Measurements from ENCODE around the gene YRDC. TPM values are rescaled to one million over a fixed set of nuclear protein-coding genes. Genes with fewer than 3 reads are reported as not detected.
A peak's percentile ranks its signal among the peaks of the same experiment; 100 is the strongest.

The YRDC gene
- total and polyA plus RNA-seq, 2 of the 13 experiments (the other 11 are each of a cell fraction or from before 2014, with no cell fraction given) = 27.5 to 29.2 TPM

DNA sequence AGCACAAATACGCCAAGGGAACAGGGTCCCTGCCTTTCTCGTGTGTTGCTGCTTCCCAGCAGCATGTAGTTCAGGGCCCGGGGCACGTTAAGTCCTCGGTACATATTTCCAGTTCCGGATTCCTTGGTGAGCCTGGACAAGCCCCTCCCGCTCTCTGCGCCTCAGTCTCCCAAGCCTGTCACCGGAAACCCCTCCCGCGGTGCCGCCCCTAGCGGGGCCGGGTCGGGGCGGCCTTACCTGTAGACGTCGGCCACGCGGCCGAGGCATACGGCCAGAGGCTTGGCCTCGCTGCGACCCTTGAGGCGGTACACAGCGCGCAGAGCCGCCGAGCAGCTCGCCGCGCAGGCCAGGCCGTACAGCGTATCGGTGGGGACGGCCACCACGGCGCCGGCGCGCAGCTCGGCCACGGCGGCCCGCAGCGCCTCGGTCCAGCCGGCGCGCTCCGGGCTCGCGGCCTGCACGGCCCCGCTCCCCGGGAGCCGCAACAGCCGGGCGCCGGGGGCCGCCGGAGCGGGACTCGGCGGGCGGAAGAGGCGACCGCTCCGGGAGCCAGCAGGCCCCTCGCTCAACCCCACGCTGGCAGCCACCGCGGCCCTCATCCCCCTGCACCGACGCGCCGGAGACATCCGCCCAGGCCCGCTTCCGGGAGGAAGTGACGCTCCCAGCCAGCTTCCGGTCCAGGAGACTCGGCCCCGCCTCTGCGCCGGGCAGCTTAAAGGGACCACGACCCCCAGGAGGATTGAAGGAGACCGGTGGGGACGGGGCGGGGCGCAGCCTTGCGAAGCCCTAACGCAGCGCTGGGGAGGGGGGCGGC lies at the start of gene YRDC, which contains the start of gene C1orf122 (continued):
- TF ChIP-seq, protein P1, sequence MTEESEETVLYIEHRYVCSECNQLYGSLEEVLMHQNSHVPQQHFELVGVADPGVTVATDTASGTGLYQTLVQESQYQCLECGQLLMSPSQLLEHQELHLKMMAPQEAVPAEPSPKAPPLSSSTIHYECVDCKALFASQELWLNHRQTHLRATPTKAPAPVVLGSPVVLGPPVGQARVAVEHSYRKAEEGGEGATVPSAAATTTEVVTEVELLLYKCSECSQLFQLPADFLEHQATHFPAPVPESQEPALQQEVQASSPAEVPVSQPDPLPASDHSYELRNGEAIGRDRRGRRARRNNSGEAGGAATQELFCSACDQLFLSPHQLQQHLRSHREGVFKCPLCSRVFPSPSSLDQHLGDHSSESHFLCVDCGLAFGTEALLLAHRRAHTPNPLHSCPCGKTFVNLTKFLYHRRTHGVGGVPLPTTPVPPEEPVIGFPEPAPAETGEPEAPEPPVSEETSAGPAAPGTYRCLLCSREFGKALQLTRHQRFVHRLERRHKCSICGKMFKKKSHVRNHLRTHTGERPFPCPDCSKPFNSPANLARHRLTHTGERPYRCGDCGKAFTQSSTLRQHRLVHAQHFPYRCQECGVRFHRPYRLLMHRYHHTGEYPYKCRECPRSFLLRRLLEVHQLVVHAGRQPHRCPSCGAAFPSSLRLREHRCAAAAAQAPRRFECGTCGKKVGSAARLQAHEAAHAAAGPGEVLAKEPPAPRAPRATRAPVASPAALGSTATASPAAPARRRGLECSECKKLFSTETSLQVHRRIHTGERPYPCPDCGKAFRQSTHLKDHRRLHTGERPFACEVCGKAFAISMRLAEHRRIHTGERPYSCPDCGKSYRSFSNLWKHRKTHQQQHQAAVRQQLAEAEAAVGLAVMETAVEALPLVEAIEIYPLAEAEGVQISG (CRISPR knock-in tag; IDR thresholded peaks at IDR 0.05) = peak; percentile 88
- TF ChIP-seq, protein P2, sequence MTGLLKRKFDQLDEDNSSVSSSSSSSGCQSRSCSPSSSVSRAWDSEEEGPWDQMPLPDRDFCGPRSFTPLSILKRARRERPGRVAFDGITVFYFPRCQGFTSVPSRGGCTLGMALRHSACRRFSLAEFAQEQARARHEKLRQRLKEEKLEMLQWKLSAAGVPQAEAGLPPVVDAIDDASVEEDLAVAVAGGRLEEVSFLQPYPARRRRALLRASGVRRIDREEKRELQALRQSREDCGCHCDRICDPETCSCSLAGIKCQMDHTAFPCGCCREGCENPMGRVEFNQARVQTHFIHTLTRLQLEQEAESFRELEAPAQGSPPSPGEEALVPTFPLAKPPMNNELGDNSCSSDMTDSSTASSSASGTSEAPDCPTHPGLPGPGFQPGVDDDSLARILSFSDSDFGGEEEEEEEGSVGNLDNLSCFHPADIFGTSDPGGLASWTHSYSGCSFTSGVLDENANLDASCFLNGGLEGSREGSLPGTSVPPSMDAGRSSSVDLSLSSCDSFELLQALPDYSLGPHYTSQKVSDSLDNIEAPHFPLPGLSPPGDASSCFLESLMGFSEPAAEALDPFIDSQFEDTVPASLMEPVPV (CRISPR knock-in tag; IDR thresholded peaks at IDR 0.05) = no peak
- no peak for TF ChIP-seq BHLHE40 (IDR thresholded peaks at IDR 0.05; ENCODE audit: low read length)
- no peak for TF ChIP-seq KDM5B (CRISPR knock-in tag; IDR thresholded peaks at IDR 0.05; ENCODE audit: borderline replicate concordance)
- TF ChIP-seq, protein P3, sequence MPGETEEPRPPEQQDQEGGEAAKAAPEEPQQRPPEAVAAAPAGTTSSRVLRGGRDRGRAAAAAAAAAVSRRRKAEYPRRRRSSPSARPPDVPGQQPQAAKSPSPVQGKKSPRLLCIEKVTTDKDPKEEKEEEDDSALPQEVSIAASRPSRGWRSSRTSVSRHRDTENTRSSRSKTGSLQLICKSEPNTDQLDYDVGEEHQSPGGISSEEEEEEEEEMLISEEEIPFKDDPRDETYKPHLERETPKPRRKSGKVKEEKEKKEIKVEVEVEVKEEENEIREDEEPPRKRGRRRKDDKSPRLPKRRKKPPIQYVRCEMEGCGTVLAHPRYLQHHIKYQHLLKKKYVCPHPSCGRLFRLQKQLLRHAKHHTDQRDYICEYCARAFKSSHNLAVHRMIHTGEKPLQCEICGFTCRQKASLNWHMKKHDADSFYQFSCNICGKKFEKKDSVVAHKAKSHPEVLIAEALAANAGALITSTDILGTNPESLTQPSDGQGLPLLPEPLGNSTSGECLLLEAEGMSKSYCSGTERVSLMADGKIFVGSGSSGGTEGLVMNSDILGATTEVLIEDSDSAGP (CRISPR knock-in tag; IDR thresholded peaks at IDR 0.05; ENCODE audit: borderline replicate concordance) = peak; percentile 100
- TF ChIP-seq BCL6 (CRISPR knock-in tag; IDR thresholded peaks at IDR 0.05) = 0 out of 2 replicates have a peak, but pooled peaks have one; percentile 13
- TF ChIP-seq, protein P4, sequence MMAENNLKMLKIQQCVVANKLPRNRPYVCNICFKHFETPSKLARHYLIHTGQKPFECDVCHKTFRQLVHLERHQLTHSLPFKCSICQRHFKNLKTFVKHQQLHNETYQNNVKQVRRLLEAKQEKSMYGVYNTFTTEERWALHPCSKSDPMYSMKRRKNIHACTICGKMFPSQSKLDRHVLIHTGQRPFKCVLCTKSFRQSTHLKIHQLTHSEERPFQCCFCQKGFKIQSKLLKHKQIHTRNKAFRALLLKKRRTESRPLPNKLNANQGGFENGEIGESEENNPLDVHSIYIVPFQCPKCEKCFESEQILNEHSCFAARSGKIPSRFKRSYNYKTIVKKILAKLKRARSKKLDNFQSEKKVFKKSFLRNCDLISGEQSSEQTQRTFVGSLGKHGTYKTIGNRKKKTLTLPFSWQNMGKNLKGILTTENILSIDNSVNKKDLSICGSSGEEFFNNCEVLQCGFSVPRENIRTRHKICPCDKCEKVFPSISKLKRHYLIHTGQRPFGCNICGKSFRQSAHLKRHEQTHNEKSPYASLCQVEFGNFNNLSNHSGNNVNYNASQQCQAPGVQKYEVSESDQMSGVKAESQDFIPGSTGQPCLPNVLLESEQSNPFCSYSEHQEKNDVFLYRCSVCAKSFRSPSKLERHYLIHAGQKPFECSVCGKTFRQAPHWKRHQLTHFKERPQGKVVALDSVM (CRISPR knock-in tag; IDR thresholded peaks at IDR 0.05) = no peak
- TF ChIP-seq, protein P5, sequence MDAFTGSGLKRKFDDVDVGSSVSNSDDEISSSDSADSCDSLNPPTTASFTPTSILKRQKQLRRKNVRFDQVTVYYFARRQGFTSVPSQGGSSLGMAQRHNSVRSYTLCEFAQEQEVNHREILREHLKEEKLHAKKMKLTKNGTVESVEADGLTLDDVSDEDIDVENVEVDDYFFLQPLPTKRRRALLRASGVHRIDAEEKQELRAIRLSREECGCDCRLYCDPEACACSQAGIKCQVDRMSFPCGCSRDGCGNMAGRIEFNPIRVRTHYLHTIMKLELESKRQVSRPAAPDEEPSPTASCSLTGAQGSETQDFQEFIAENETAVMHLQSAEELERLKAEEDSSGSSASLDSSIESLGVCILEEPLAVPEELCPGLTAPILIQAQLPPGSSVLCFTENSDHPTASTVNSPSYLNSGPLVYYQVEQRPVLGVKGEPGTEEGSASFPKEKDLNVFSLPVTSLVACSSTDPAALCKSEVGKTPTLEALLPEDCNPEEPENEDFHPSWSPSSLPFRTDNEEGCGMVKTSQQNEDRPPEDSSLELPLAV (CRISPR knock-in tag; conservative IDR thresholded peaks at IDR 0.05; ENCODE audit: low read depth) = no peak
- peak; percentile 83 for TF ChIP-seq GATAD1 (CRISPR knock-in tag; IDR thresholded peaks at IDR 0.05)
- TF ChIP-seq ARNT2 (CRISPR knock-in tag; IDR thresholded peaks at IDR 0.05; ENCODE audit: low read depth) = no peak
- TF ChIP-seq PAWR (CRISPR knock-in tag; IDR thresholded peaks at IDR 0.05; ENCODE audit: borderline replicate concordance) = no peak
- TF ChIP-seq ZNF274 (CRISPR knock-in tag; IDR thresholded peaks at IDR 0.05) = no peak
- TF ChIP-seq ZNF616 (CRISPR knock-in tag; IDR thresholded peaks at IDR 0.05; ENCODE audit: low read depth) = 0 out of 2 replicates have a peak, but pooled peaks have one; percentile 29
- TF ChIP-seq SP1 (IDR thresholded peaks at IDR 0.05) = no peak
- TF ChIP-seq SP1 (CRISPR knock-in tag; IDR thresholded peaks at IDR 0.05) = peak; percentile 56; the same call in 1 of the 2 replicates
- TF ChIP-seq ZFP82 (CRISPR knock-in tag; IDR thresholded peaks at IDR 0.05; ENCODE audit: borderline replicate concordance) = no peak
- TF ChIP-seq ZNF34 (CRISPR knock-in tag; IDR thresholded peaks at IDR 0.05; ENCODE audit: borderline replicate concordance) = 0 out of 2 replicates have a peak, but pooled peaks have one; percentile 41
- TF ChIP-seq HNRNPLL (IDR thresholded peaks at IDR 0.05; ENCODE audit: low read depth, low read length, poor library complexity, severe bottlenecking) = peak; percentile 15
- no peak for TF ChIP-seq NFE2 (CRISPR knock-in tag; IDR thresholded peaks at IDR 0.05)

Measured in HepG2 (cell line).